Memory B cell (primary cell): Measurements from ENCODE around the gene SPX.

Experiments
- ATAC-seq: fragments of 150-1000 bp; cut with Tn5 transposase; 2 replicates; pipeline ENCODE4 v1.10.0; 2021; ENCODE audit warnings: low read depth, mild to moderate bottlenecking, moderate library complexity
- DNase-seq, 2 donors: peaks; one replicate each; pipeline ENCODE4 v3.0.0; 2022; ENCODE audit warnings: low spot score in 2 of 2
- H3K27ac Mint-ChIP-seq: one replicate; pipeline ENCODE4 v1.8.0; 2022; ENCODE audit warnings: mild to moderate bottlenecking, moderate library complexity, mixed read lengths
- H3K27me3 Mint-ChIP-seq: one replicate; pipeline ENCODE4 v1.8.0; 2022; ENCODE audit warnings: mixed read lengths
- H3K36me3 Mint-ChIP-seq: one replicate; pipeline ENCODE4 v1.8.0; 2022; ENCODE audit warnings: mild to moderate bottlenecking, mixed read lengths
- H3K4me1 Mint-ChIP-seq: one replicate; pipeline ENCODE4 v1.8.0; 2022; ENCODE audit warnings: mixed read lengths
- H3K4me3 Mint-ChIP-seq: one replicate; pipeline ENCODE4 v1.8.0; 2022; ENCODE audit warnings: mild to moderate bottlenecking, moderate library complexity, mixed read lengths
- H3K9me3 Mint-ChIP-seq: one replicate; pipeline ENCODE4 v1.8.0; 2022; ENCODE audit warnings: mixed read lengths

The SPX gene

GRCh38 chr12:21551841-21552465 lies 25.9 kb downstream of the SPX start:
- Mint-ChIP-seq H3K27ac (no peak overlapping the region), H3K9me3 (peaks cover 1% of the 10 kb centered on the region), H3K27me3 (no peaks in the 10 kb centered on the region), H3K4me3 (no peak overlapping the region), H3K4me1 (no peaks in the 10 kb centered on the region), H3K36me3 (no peaks in the 10 kb centered on the region)
- DNase-seq (no peak), ATAC-seq (no peak)

GRCh38 chr12:21552635-21553328 lies 26.7 kb downstream of the SPX start:
- DNase-seq (no peak), ATAC-seq (no peak)
- Mint-ChIP-seq H3K27me3 (no peaks in the 10 kb centered on the region), H3K9me3 (peaks cover 1% of the 10 kb centered on the region), H3K27ac (no peak overlapping the region), H3K4me3 (no peak overlapping the region), H3K36me3 (no peaks in the 10 kb centered on the region), H3K4me1 (no peaks in the 10 kb centered on the region)

GRCh38 chr12:21553329-21553675 lies 27.2 kb downstream of the SPX start:
- Mint-ChIP-seq H3K27ac (no peak overlapping the region), H3K36me3 (no peaks in the 10 kb centered on the region), H3K9me3 (peaks cover 1% of the 10 kb centered on the region), H3K27me3 (no peaks in the 10 kb centered on the region), H3K4me1 (no peaks in the 10 kb centered on the region), H3K4me3 (no peak overlapping the region)
- DNase-seq (no peak), ATAC-seq (no peak)

GRCh38 chr12:21558100-21558679 lies 32.1 kb downstream of the SPX start:
- no peak for ATAC-seq

GRCh38 chr12:21559855-21560569 lies 33.9 kb downstream of the SPX start:
- no peaks in the 10 kb centered on the region for H3K9me3 Mint-ChIP-seq
- no peaks in the 10 kb centered on the region for H3K27me3 Mint-ChIP-seq

More at GRCh38 chr12:21558100-21558679, 32.1 kb downstream of the SPX start:
- Mint-ChIP-seq H3K9me3 (peaks cover 1% of the 10 kb centered on the region), H3K27me3 (no peaks in the 10 kb centered on the region), H3K27ac (no peak overlapping the region), H3K4me1 (no peaks in the 10 kb centered on the region), H3K36me3 (no peaks in the 10 kb centered on the region), H3K4me3 (no peak overlapping the region)
- no peak for DNase-seq

DNA sequence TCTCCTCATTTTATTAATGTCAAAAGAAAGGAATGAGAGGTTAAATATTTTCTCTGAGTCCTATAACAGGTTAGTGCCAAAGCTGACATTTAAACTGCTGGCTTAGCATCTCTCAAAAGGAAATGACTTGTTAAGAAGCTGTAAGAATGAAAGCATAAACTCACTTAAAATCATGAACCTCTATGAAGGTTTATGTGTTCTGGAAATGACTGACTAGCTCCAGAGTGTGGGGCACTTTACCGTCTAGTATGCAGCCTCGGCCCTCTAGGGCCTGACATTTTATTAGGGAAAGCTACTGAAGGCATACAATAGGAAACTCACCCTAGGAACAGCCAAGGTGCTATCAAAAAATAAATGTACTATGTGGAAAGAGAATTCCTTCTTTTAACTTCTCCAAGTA lies 35.1 kb downstream of the SPX start:
- ATAC-seq (no peak), DNase-seq (no peak)
- H3K4me1 Mint-ChIP-seq = no peaks in the 10 kb centered on the region
- no peaks in the 10 kb centered on the region for H3K36me3 Mint-ChIP-seq
- no peak overlapping the region for H3K4me3 Mint-ChIP-seq
- H3K9me3 Mint-ChIP-seq = no peaks in the 10 kb centered on the region
- H3K27ac Mint-ChIP-seq = no peak overlapping the region
- peaks cover 1% of the 10 kb centered on the region for H3K27me3 Mint-ChIP-seq

More at GRCh38 chr12:21559855-21560569, 33.9 kb downstream of the SPX start:
- no peak overlapping the region for H3K27ac Mint-ChIP-seq
- DNase-seq (no peak), ATAC-seq (no peak)
- H3K4me1 Mint-ChIP-seq = no peaks in the 10 kb centered on the region
- no peak overlapping the region for H3K4me3 Mint-ChIP-seq
- no peaks in the 10 kb centered on the region for H3K36me3 Mint-ChIP-seq

GRCh38 chr12:21562859-21563258 lies 36.8 kb downstream of the SPX start:
- Mint-ChIP-seq H3K9me3 (no peaks in the 10 kb centered on the region), H3K27me3 (peaks cover 1% of the 10 kb centered on the region), H3K4me3 (no peak overlapping the region), H3K36me3 (no peaks in the 10 kb centered on the region), H3K27ac (no peak overlapping the region), H3K4me1 (no peaks in the 10 kb centered on the region)
- no peak for DNase-seq
- ATAC-seq = no peak

DNA sequence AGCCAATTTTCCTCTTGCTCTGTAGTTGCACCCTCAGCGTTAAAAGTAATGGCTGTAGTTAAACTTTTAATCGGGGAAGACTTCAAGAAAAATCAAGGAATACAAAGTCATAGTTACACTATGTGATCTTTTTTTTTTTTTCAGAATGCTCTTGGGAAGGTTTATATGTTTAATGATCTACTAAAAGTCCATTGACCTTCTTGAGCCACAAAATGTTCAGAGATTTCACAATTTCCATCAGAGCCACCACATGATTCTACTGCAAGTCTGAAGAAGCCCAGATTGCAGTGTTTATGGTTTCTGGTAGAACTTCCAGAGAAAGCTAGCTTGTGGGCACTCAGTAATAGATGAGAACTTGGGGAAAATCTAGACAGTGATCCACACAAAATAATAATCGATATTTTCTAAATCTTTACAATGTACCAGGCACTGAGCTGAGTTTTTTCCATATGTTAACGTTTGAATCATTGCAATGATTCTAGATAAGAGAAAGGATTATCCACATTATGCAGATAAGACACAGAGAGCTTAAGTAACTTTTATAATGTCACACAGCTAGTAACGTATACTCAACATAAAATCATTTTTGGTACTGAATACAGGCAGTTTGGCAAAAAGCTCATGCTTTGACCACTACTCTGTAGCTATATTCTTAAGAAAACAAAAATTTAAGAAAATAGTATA lies 40.3 kb downstream of the SPX start:
- no peaks in the 10 kb centered on the region for H3K4me1 Mint-ChIP-seq
- H3K9me3 Mint-ChIP-seq = no peaks in the 10 kb centered on the region
- H3K27me3 Mint-ChIP-seq = peaks cover 1% of the 10 kb centered on the region
- ATAC-seq = no peak
- H3K36me3 Mint-ChIP-seq = no peaks in the 10 kb centered on the region
- H3K27ac Mint-ChIP-seq = no peak overlapping the region
- DNase-seq = no peak
- H3K4me3 Mint-ChIP-seq = no peak overlapping the region

- Mint-ChIP-seq H3K9me3 (no peaks in the 10 kb centered on the region), H3K27ac (no peak overlapping the region), H3K4me3 (no peak overlapping the region), H3K27me3 (peaks cover 1% of the 10 kb centered on the region), H3K4me1 (no peaks in the 10 kb centered on the region), H3K36me3 (no peaks in the 10 kb centered on the region)
- DNase-seq (no peak), ATAC-seq (no peak)
Observed at GRCh38 chr12:21566907-21567394, 40.9 kb downstream of the SPX start.

DNA sequence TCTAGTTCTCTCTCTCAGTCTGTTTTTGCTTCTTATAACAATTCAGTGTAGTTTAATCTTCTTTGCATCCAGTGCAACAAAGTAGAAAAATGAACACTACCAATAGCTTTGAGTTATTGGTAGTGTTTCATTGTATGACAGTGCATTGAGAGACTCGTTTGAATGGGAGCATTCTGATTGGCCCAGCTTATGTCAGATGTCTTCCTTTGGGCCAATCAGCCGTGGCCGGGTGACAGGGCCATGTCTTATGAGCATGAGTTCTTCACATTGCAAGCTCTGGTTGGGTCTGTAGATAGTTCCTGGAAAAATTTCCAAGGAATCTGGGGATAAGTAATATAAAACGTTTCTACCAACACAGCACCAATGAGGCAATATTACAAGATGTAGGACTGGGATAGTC lies 42.0 kb downstream of the SPX start:
- ATAC-seq (no peak), DNase-seq (no peak)
- H3K4me1 Mint-ChIP-seq = peaks cover 2% of the 10 kb centered on the region
- H3K27ac Mint-ChIP-seq = no peak overlapping the region
- H3K36me3 Mint-ChIP-seq = no peaks in the 10 kb centered on the region
- no peaks in the 10 kb centered on the region for H3K9me3 Mint-ChIP-seq
- peaks cover 1% of the 10 kb centered on the region for H3K27me3 Mint-ChIP-seq
- no peak overlapping the region for H3K4me3 Mint-ChIP-seq

DNA sequence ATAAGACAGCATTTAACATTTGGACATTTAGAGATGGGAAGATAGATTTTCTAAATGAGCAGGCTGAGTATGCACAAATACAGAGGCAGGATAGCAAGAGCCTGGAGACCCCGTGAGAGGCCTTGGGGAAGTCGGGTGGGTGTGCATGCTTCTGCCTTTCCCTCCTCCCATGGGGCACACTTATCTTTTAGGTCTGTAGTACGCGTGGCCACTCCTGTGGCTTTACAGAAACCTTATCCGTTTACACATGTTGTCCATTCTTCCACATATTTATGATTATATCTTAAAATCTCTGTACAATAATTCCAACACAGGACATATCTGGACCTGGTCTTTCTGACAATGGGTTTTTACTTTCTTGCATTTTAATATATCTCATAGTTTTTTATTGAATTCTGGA lies 45.0 kb downstream of the SPX start:
- DNase-seq (no peak), ATAC-seq (no peak)
- H3K27ac Mint-ChIP-seq = no peak overlapping the region

DNA sequence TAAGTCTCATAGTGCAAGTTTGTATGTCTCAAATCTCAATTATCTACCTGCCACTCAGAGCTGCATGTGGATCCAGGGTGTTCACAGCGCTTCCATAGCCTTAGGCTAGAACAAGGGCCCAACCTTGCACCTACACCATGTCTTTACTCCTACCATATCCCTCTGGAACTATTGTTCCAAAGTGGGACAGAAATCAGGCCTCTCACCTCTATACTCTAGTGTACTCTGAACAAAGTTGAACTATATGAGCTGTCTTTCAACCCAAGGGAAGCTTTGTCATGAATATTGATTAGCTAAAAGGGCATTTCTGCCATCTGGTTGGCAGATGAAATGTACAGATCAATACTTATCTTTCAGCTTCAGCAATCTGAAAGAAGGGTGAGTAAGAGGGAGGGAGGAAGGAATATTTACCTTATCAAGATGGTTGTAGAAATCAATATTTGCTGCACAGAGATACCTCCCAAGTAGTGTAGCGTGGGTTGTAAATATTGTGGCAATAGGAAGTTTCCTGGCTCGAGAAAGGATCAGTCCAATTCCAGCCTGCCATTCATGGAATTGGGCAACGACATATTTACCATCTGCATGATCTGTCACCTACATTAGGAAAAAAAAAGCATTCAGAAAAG lies 47.8 kb downstream of the SPX start:
- ATAC-seq (no peak), DNase-seq (no peak)
- H3K27me3 Mint-ChIP-seq = peaks cover under 1% of the 10 kb centered on the region
- H3K27ac Mint-ChIP-seq = no peak overlapping the region
- no peak overlapping the region for H3K4me3 Mint-ChIP-seq
- H3K9me3 Mint-ChIP-seq = no peaks in the 10 kb centered on the region
- H3K4me1 Mint-ChIP-seq = peaks cover 2% of the 10 kb centered on the region
- H3K36me3 Mint-ChIP-seq = no peaks in the 10 kb centered on the region

More for the DNA sequence above, 45.0 kb downstream of the SPX start:
- Mint-ChIP-seq H3K27me3 (no peaks in the 10 kb centered on the region), H3K36me3 (no peaks in the 10 kb centered on the region), H3K9me3 (no peaks in the 10 kb centered on the region), H3K4me1 (peaks cover 2% of the 10 kb centered on the region), H3K4me3 (no peak overlapping the region)

DNA sequence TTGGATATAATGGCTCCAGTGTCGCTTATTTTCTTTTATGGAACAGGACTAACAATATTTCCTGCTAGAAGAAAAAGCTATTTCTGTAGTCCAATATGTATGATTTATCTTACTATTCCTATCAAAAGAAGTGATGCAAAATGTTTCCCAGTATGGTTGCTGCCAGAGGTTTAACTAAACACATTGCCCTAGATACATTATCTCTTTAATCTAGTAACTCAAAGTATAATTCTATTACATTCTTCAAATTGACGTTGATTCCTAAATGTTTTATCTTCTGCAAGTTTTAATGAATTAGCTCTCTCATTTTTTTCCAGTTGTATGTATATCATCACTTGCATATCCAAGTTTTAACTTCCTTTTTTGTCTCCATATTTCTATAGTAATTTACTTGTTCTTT lies 50.3 kb downstream of the SPX start:
- H3K4me3 Mint-ChIP-seq = no peak overlapping the region
- H3K27ac Mint-ChIP-seq = no peak overlapping the region
- H3K27me3 Mint-ChIP-seq = peaks cover 5% of the 10 kb centered on the region
- ATAC-seq (no peak), DNase-seq (no peak)
- peaks cover 2% of the 10 kb centered on the region for H3K4me1 Mint-ChIP-seq
- H3K36me3 Mint-ChIP-seq = peaks cover 2% of the 10 kb centered on the region
- no peaks in the 10 kb centered on the region for H3K9me3 Mint-ChIP-seq
